GM12872 (cell line): ENCODE results near the gene RAB33B.

Experiments
- CTCF ChIP-seq: IDR thresholded peaks from 3 replicates; pipeline ENCODE4 v1.5.1; 2011; ENCODE audit warnings: low read depth, mild to moderate bottlenecking, low read length, moderate library complexity; ENCODE audit not compliant: insufficient read depth

Gene RAB33B

GRCh38 chr4:139469216-139469615, 15.3 kb downstream of the RAB33B start:
- no peak for TF ChIP-seq CTCF

DNA sequence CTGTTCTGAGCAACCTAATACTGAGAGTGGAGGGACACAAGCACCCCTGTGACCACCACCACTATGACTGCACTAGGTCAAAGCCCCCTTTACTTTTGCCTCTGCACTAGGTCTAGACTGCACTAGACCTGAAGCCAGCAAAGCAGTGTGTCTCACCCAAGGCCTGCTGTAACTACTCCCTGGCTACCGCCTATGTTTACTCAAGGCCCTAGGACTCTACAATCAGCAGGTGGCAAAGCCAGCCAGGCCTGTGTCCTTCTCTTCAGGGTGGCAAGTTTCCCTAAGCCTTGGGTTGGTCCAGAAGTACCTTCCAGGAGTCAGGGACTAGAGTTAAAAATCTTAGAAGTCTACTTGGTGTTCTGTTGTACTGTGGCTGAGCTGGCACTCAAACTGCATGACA, 15.9 kb downstream of the RAB33B start:
- no peak for TF ChIP-seq CTCF

GRCh38 chr4:139470295-139470694, 16.4 kb downstream of the RAB33B start:
- no peak for TF ChIP-seq CTCF

DNA sequence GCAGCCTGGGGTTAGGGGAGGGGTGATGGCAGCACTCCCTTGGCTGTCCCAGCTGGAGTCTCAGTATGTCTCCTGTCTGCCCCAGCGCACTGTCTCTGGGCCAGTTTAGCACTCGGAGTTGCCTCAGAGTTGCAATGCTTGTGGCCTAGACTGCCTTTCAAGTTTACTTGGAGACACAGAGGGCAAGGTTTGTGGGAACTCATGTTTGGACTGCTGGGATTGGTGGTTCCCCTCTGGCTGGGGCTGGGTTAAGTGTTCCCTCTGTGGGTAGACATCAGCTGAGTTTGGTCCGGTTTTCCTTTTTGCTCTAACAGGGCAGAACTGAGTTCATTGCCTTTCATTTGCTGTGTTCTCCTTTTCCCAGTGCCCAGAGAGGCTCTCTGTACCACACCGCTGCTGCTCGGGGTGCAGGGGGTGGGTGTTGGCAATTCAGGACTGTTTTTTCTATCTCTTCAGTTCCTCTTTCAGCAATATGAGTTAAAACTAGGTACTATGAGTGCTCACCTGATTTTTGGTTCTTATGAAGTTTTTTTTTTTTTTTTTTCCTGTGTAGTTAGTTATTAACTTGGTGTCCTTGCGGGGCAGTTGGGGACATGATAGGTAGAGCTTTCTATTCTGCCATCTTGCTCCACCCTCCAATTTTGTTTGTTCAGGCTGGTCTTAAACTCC, 17.2 kb downstream of the RAB33B start:
- no peak for TF ChIP-seq CTCF

DNA sequence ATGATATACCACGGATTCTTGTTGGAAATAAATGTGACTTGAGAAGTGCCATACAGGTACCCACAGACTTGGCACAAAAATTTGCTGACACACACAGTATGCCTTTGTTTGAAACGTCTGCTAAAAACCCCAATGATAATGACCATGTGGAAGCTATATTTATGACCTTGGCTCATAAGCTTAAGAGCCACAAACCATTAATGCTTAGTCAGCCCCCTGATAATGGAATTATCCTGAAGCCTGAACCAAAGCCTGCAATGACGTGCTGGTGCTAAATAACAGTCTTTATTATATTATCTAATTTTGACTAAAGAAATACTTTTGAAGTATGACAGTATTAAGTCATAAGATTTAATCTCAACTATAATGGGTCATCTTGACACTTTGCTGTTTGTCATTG, 18.9 kb downstream of the RAB33B start:
- no peak for TF ChIP-seq CTCF

DNA sequence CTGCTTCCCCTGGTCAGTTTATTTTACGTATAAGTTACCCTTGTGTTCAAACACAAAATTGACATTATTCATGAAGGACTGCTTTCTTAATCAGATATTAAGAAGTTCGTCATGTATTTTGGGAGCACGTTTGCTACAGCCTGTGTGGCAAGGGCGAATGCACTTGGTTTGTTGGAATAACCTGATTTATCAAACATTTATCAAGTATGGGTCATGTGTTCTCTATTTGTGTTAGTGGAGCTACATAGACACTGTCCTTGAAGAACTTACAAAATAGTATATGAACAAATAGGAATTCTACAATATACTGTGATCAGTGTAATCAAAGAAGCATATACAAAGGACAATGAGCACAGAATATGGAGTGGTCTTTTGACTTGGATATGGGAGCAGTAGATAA, 22.4 kb downstream of the RAB33B start:
- TF ChIP-seq CTCF = no peak

- no peak for TF ChIP-seq CTCF
These were observed 27.5 kb downstream of the RAB33B start for GRCh38 chr4:139481465-139481864.
